HG02852 (cell line): ENCODE measurements around the gene SIN3B.
"Not testable (repeated sequence)": the region's sequence is repeated elsewhere in the genome, so short reads cannot be mapped to it uniquely, and the experiment has no call there.

ENCODE experiments used
- ATAC-seq: cut with Tn5 transposase; IDR thresholded peaks from one replicate; pipeline ENCODE4 v1.9.1; 2021; ENCODE audit warnings: mild to moderate bottlenecking, moderate library complexity; ENCODE audit not compliant: unreplicated experiment

SIN3B gene

GRCh38 chr19:16829010-16829821 is at the start of gene SIN3B:
Gene SIN3B, plus strand, starts transcription at chr19:16829398. Its CDS starts 23 bp downstream, at chr19:16829421.
- ATAC-seq, result peak; percentile 55

- no peak for ATAC-seq
Observed at GRCh38 chr19:16779539-16780163, 49.5 kb upstream of the SIN3B start.

GRCh38 chr19:16782719-16783118 is 46.5 kb upstream of the SIN3B start:
- no peak for ATAC-seq

- ATAC-seq, result no peak
Observed at GRCh38 chr19:16788479-16788878, 40.7 kb upstream of the SIN3B start.

- ATAC-seq, result no peak
Observed at GRCh38 chr19:16789238-16789637, 40.0 kb upstream of the SIN3B start.

- ATAC-seq, result no peak
Observed at GRCh38 chr19:16790051-16790450, 39.1 kb upstream of the SIN3B start.

GRCh38 chr19:16791942-16792341 is 37.3 kb upstream of the SIN3B start:
- ATAC-seq, result no peak

GRCh38 chr19:16794456-16795441 is 34.4 kb upstream of the SIN3B start:
- no peak for ATAC-seq

GRCh38 chr19:16795731-16796130 is 33.5 kb upstream of the SIN3B start:
- ATAC-seq, result no peak

- no peak for ATAC-seq
Observed at GRCh38 chr19:16797876-16798275, 31.3 kb upstream of the SIN3B start.

GRCh38 chr19:16798326-16798725 is 30.9 kb upstream of the SIN3B start:
- not testable (repeated sequence) for ATAC-seq

- no peak for ATAC-seq
Observed at GRCh38 chr19:16799740-16800139, 29.5 kb upstream of the SIN3B start.

- no peak for ATAC-seq
Observed at GRCh38 chr19:16801600-16802013, 27.6 kb upstream of the SIN3B start.

GRCh38 chr19:16804176-16804575 is 25.0 kb upstream of the SIN3B start:
- ATAC-seq, result no peak

GRCh38 chr19:16807549-16808284 is 21.5 kb upstream of the SIN3B start:
- no peak for ATAC-seq

GRCh38 chr19:16814526-16815100 is 14.6 kb upstream of the SIN3B start:
- ATAC-seq, result no peak

- ATAC-seq, result no peak
Observed at GRCh38 chr19:16820056-16820455, 9.1 kb upstream of the SIN3B start.

GRCh38 chr19:16821081-16821480 is 8.1 kb upstream of the SIN3B start:
- ATAC-seq, result no peak

- ATAC-seq, result no peak
Observed at GRCh38 chr19:16822648-16823047, 6.5 kb upstream of the SIN3B start.

- no peak for ATAC-seq
Observed at GRCh38 chr19:16824658-16825311, 4.4 kb upstream of the SIN3B start.
